Stimulated activated CD4-positive, alpha-beta T cell treated with anti-CD3 and anti-CD28 coated beads, Interleukin-4, amount 100 ng/mL, for 24 hours (primary cell): Measurements from ENCODE around the gene PLLP.

Experiments
- DNase-seq: peaks from one replicate; pipeline ENCODE4 v3.0.0-alpha.2; 2020

PLLP gene

GRCh38 chr16:57209780-57210179 lies 74.7 kb downstream of the PLLP start:
- DNase-seq, result no peak

DNA sequence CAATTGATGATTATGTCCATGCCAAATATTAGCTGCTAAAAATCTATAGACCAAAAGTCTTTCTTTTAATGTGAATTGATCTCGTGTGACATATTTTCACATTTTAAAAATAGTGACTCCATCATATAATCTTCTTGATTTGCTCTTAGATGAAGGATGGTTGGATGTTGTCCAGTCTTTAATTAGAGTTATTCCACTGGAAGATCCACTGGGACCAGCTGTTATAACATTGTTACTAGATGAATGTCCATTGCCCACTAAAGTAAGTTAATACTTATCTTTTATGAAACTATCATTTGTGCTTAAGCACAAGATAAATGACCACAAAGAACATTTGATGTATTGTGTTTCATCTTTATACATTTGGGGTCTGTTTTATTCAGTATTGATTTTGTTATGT lies 75.5 kb downstream of the PLLP start:
- DNase-seq, result no peak
